GM18870 (cell line): ENCODE results near the gene HSPA1B.
"Not testable (repeated sequence)": the region's sequence is repeated elsewhere in the genome, so short reads cannot be mapped to it uniquely, and the experiment has no call there.

Source experiments
- ATAC-seq: cut with Tn5 transposase; IDR thresholded peaks from one replicate; pipeline ENCODE4 v1.9.1; 2021; ENCODE audit warnings: moderate library complexity; ENCODE audit not compliant: unreplicated experiment

Gene HSPA1B

GRCh38 chr6:31797588-31797987, 29.9 kb upstream of the HSPA1B start:
- ATAC-seq: no peak

GRCh38 chr6:31799781-31800180, 27.8 kb upstream of the HSPA1B start:
- no peak for ATAC-seq

DNA sequence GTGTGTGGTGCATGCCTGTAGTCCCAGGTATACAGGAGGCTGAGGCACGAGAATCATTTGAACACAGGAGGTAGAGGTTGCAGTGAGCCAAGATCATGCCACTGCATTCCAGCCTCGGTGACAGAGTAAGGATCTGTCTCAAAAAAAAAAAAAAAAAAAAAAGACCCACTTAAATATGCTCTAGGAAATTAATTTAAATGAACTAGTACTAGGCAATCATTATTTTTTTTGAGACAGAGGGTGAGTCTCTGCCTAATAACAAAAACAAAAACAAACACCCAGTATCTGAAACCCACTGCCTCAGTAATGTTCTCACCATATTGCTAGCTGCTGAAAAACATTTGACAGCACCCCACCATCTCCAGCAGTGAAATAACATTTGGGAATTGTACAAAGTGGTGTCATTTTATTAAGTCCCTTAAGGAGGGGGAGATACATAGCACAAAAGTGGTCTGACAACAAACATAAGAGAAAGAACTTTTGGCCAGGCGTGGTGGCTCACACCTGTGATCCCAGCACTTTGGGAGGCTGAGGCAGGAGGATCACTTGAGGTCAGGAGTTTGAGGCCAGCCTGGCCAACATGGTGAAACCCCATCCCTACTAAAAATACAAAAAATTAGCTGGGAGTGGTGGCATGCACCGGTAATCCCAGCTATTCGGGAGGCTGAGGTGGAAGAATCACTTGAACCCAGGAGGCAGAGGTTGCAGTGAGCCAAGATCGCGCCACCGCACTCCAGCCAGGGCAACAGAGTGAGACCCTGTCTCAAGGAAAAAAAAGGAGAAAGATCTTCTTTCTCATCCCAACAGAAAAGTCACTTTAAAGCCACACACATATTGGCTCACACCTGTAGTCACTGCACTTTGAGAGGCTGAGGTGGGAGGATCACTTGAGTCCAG, 26.3 kb upstream of the HSPA1B start:
- ATAC-seq: not testable (repeated sequence)

DNA sequence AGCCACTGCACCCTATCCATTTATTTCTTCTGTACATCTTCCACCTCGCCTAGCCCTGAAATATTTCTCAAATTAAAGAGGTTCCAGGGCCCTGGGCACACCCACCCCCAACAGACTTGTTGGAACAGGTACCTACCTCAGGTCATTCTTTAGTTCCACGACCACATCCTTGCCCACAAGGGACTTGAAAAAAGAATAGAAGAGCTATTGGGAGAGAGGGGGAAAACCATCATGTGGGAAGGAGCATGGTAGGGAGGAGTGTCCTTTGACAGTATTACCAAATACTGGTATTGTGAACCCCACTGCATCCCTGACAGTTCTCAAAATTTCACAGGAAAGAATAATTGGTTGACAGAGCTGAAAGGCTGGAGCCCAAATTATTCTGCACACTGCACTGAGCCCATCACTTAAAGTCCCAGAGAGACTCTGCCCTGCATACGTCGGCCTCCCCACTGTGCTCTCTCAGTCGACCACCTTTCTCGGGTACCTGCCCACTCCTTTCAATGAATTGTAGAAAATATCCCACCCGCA, 21.5 kb upstream of the HSPA1B start:
- ATAC-seq: no peak

DNA sequence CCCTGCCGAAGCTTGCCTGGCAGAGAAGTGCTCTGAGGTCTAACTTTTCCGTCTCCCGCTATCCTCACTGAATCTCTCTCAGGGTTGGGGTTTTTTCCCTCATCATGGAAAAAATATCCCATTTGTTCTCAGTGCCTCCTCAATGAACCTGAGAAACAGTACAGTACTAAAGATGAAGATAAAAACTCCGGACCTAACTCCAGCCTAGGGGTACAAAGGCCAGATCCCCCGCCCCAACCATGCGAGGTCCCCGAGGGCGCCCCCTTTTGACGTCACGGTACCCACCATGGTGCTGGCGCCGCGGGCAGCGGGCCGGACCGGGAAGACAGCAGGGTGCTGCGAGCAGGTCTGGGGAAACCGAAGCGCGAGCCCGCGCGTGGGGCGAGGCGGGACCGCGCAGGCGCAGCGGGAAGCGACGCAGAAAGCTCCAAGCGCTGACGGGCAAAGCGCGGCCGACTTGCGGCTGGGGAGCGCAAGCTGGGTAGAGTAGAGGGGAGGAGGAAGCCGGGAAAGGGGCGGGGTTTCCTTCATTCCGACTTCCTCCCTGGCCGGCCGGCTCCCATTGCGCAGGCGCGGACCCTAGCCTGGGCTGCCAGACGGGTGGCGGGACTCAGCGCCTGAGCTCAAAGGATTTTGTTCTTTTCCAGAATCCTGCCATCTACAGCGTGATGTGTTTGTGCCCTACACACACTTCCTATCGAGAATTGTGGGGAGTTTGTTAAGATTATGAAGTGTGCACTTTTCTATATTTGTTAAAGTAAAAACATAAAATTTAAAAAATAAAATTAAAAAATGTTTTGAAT, 20.9 kb upstream of the HSPA1B start, which contains the start of gene LSM2:
Gene LSM2 (minus strand): TSS at position 497 of the 803 bp plus-strand sequence. CDS start 209 bp downstream, at position 288.
- ATAC-seq: peak; percentile 66

DNA sequence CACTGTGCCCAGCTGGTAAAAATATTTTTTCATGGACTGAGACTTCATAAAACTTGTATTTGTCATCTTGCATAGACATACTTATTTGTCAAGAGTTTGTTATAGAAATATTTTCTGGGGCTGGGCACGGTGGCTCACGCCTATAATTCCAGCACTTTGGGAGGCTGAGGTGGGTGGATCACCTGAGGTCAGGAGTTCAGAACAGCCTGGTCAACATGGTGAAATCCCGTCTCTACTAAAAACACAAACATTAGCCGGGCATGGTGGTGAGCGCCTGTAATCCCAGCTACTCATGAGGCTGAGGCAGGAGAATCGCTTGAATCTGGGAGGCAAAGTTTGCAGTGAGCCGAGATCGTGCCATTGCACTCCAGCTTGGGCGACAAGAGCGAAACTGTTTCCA, 18.9 kb upstream of the HSPA1B start:
- ATAC-seq: not testable (repeated sequence)

DNA sequence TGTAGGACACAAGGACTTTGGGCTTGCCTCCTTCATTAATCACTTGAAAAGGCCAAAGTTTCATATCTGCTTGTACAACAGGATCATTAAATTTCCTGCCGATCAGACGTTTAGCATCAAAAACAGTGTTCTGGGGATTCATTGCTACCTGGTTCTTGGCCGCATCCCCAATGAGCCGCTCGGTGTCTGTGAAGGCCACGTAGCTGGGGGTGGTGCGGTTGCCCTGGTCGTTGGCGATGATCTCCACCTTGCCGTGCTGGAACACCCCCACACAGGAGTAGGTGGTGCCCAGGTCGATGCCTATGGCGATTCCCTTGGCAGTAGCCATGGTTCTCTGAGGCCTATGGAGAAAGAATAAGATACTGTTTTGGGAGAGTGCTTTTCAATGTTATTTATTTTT, 15.9 kb upstream of the HSPA1B start:
- no peak for ATAC-seq

DNA sequence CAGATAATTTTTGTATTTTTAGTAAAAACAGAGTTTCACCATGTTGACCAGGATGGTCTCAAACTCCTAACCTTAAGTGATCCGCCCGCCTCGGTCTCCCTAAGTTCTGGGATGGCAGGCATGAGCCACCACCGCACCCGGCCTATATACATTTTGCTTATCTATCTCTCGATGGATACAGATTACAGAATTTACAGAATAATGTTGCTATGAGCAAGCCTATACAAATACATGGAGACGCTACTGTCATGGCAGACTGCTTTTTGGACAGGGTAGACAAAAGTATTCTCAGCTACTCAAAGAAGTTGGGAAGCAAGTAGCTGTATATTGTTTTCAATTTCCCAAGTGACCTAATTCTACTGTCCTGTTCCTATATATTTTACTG, 14.1 kb upstream of the HSPA1B start:
- no peak for ATAC-seq

GRCh38 chr6:31814677-31815024, 12.9 kb upstream of the HSPA1B start:
- no peak for ATAC-seq

DNA sequence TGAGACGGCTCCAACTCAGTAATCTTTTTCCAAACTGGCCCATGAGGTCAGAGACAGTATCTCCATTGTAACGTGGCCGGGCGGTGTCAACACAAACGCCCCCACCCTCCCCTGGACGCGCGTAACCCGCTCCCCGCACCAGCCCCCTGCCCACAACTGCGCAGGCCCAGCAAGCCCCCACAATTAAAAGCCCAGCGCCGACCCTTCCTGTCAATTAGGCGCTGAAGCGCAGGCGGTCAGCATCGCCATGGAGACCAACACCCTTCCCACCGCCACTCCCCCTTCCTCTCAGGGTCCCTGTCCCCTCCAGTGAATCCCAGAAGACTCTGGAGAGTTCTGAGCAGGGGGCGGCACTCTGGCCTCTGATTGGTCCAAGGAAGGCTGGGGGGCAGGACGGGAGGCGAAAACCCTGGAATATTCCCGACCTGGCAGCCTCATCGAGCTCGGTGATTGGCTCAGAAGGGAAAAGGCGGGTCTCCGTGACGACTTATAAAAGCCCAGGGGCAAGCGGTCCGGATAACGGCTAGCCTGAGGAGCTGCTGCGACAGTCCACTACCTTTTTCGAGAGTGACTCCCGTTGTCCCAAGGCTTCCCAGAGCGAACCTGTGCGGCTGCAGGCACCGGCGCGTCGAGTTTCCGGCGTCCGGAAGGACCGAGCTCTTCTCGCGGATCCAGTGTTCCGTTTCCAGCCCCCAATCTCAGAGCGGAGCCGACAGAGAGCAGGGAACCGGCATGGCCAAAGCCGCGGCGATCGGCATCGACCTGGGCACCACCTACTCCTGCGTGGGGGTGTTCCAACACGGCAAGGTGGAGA, 12.3 kb upstream of the HSPA1B start, which contains the start of the genes HSPA1A and HSPA1L:
Gene HSPA1A (plus strand): TSS at position 519 of the 814 bp plus-strand sequence. CDS start 214 bp downstream, at position 733.
Gene HSPA1L (minus strand): TSS at position 259 of the 814 bp plus-strand sequence. CDS start 3,311 bp downstream, outside the sequence.
- no peak for ATAC-seq

DNA sequence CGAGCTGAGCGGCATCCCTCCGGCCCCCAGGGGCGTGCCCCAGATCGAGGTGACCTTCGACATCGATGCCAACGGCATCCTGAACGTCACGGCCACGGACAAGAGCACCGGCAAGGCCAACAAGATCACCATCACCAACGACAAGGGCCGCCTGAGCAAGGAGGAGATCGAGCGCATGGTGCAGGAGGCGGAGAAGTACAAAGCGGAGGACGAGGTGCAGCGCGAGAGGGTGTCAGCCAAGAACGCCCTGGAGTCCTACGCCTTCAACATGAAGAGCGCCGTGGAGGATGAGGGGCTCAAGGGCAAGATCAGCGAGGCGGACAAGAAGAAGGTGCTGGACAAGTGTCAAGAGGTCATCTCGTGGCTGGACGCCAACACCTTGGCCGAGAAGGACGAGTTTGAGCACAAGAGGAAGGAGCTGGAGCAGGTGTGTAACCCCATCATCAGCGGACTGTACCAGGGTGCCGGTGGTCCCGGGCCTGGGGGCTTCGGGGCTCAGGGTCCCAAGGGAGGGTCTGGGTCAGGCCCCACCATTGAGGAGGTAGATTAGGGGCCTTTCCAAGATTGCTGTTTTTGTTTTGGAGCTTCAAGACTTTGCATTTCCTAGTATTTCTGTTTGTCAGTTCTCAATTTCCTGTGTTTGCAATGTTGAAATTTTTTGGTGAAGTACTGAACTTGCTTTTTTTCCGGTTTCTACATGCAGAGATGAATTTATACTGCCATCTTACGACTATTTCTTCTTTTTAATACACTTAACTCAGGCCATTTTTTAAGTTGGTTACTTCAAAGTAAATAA, 10.2 kb upstream of the HSPA1B start:
- not testable (repeated sequence) for ATAC-seq

DNA sequence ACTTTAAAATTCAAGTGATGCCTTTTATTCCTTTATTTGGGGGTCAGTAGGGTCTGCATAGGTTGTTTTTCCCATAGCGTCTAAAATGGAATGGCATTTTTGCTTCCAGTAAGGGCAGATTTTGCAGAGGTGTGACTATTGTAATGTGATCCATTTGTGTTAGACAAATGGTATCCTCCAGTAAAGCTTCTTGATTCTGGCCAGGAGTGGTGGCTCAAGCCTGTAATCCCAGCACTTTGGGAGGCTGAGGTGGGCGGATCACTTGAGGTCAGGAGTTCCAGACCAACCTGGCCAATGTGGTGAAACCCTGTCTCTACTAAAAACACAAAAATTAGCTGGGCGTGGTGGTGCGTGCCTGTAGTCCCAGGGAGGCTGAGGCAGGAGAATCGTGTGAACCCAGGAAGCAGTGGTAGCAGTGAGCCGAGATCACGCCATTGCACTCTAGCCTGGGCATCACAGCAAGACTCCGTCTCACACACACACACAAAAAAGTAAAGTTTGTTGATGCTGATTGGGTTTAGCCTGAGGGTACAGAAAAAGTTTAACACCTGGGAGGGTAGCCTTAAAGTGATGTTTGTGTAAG, 9.5 kb upstream of the HSPA1B start:
- not testable (repeated sequence) for ATAC-seq

- no peak for ATAC-seq
Measured at GRCh38 chr6:31819871-31820299, 7.7 kb upstream of the HSPA1B start.

GRCh38 chr6:31820399-31820798, 7.1 kb upstream of the HSPA1B start:
- not testable (repeated sequence) for ATAC-seq

DNA sequence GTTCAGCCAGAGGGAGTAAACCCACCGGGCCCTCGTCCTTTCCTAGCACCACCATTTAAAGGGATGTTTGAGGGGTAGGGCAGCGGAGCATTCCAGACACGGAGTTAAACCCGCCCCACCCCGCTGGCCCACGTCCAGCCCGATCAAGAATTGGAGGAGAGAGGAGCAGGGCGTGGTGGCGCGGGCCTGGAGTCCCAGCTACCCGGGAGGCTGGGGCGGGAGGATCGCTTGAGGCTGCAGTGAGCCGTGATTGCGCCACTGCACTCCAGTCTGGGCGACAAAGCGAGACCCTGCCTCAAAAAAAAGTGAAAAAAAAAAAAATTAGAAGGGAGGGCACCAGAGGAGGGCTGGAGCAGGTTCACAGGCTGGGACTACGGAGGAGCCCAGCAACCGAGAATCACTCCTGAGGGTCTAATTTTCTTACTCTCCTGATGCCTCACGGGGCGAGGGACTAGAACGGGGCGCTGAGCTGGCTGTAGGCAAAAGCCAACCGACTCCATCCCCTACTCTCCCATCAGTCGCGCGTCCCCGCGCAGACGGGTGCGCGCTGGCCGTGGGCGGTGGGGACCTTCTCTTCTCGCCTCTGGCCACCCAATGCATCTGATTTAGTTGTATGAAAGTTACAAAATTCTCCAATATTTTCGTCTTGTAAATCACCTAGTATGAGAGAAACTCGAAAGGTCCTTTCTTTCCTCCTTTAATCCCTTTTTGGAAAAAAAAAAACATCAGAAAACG, 6.1 kb upstream of the HSPA1B start:
- ATAC-seq: peak; percentile 38

DNA sequence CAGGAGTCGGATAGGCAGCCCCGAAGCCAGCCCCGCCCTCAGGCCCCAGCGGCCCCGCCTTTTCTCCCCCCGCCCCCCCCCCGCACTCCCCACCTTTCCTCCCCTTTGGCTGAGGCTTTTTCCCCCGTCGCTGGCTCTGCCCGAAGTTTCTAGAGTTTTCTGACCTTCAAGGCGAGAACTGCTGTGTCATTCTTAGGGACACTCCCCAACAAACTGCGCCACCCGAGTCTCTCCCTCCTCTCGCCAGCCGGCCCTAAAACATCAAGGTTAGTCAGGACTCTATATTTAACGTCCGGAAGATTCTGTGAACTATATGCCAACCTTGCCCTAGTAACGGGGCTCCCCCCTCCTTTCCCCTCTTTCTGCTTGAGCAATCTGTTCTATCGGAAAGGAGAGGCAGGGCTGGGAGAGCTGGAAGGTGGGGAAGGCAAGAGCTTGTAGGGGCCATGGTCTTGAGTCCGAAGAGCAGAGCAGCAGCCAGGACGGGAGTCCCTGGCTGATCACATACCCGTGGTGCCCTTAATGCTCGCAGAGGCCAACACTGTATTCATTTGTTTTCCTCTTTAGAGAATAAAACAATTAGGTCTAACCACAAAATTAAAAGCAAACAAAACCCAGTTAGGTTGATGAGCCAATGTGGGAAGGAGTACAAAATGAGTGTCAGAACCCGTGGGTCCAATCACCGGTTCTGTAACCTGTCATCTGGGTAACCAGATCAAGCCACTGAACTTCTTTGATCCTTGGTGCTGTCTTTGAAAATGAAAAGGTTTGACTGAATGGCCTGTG, 5.3 kb upstream of the HSPA1B start:
- peak; percentile 20 for ATAC-seq

GRCh38 chr6:31823592-31824196, 3.8 kb upstream of the HSPA1B start:
- ATAC-seq: not testable (repeated sequence)
